ENCODE results near the gene TEKTIP1.

- no peak for TF ChIP-seq FOXA1 (IDR thresholded peaks at IDR 0.05)
- no peak for TF ChIP-seq FOXK2 (IDR thresholded peaks at IDR 0.05)
- TF ChIP-seq TARDBP (IDR thresholded peaks at IDR 0.05) = no peak
- TF ChIP-seq FOXM1 (IDR thresholded peaks at IDR 0.05; ENCODE audit: borderline replicate concordance) = no peak
Measured at GRCh38 chr19:3555653-3556422, 16.9 kb downstream of the TEKTIP1 start.

All from HEK293T (cell line).